Mesangial cell (primary cell): ENCODE data around the gene LZTS2. TPM values are rescaled to one million over a fixed set of nuclear protein-coding genes. Genes with fewer than 3 reads are reported as not detected.

Source experiments
- total RNA-seq: library from RNA; depleted of rRNA; stranded (reverse); fragments of >200 nt; gene quantifications from 2 replicates; pipeline ENCODE4 v1.2.3, GENCODE V29; 2015

LZTS2 gene, protein sequence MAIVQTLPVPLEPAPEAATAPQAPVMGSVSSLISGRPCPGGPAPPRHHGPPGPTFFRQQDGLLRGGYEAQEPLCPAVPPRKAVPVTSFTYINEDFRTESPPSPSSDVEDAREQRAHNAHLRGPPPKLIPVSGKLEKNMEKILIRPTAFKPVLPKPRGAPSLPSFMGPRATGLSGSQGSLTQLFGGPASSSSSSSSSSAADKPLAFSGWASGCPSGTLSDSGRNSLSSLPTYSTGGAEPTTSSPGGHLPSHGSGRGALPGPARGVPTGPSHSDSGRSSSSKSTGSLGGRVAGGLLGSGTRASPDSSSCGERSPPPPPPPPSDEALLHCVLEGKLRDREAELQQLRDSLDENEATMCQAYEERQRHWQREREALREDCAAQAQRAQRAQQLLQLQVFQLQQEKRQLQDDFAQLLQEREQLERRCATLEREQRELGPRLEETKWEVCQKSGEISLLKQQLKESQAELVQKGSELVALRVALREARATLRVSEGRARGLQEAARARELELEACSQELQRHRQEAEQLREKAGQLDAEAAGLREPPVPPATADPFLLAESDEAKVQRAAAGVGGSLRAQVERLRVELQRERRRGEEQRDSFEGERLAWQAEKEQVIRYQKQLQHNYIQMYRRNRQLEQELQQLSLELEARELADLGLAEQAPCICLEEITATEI
- total RNA-seq = 97.0 and 150 TPM in 2 replicates

DNA sequence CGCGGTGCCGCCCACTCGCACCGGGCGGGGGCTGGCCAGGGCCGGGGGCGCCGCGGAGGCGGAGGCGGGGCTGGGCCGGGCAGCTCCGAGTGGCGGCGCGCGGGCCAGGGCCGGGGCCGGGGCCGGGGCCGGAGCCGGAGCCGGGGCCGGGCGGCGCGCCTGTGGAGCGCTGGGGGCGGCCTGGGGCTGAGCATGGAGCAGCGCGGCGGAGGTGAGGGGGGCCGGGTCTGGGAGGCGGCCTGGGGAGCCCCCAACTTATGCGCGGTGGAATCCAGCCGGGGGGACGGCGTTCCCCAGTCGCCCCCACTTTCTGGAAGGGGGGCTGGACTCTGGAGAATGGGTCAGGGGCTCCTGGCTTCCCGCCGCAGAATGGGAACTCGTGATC, at the start of gene LZTS2:
Gene LZTS2, plus strand, starts transcription at position 67 of the 385 bp plus-strand sequence. CDS start 2,731 bp downstream, outside the sequence.

GRCh38 chr10:100969187-100970075, 30.2 kb upstream of the LZTS2 start, which contains the start of gene SEMA4G:
Gene SEMA4G, plus strand, starts transcription at chr10:100969504. Its CDS starts 3,409 bp downstream, at chr10:100972913.

DNA sequence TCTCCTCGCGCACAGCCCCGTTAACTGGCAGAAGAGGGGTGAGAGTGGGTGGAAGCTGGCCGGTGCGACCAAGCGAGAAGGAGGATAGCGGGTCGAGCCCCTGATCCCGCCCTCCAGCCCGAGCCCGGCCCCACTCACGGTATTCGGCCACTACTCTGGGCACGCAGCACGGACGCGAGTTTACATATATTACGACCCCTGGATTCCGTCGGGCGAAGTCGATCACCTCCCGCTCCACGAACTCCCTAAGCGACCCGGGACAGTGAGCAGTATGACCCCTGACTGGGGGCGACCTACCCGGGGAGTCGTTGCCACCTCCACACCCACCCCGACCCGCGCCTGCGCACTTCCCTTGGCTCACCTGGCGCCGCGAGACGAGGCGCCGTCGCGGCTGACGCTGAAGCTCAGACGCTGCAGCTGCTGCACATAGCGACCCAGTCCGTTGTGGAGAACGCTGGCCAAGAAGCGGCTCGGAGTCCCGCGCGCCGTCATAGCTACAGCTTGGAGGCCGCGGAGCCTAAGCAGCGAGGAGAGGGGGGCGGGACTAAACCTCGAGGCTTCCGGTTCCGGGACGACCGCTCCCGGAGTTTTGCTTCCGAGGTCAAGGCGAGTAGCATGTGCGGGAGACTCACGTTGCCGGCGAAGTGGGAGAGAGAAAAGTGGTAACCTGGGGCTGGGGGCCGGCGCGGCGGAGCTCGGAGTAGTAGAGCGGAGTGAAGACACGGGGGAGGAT, 12.5 kb upstream of the LZTS2 start, which contains the start of the genes MRPL43 and TWNK:
Gene MRPL43, minus strand, starts transcription at position 546 of the 733 bp plus-strand sequence. Its CDS starts 54 bp downstream, at position 492.
Gene TWNK, plus strand, starts transcription at position 592 of the 733 bp plus-strand sequence. CDS start 668 bp downstream, outside the sequence.

DNA sequence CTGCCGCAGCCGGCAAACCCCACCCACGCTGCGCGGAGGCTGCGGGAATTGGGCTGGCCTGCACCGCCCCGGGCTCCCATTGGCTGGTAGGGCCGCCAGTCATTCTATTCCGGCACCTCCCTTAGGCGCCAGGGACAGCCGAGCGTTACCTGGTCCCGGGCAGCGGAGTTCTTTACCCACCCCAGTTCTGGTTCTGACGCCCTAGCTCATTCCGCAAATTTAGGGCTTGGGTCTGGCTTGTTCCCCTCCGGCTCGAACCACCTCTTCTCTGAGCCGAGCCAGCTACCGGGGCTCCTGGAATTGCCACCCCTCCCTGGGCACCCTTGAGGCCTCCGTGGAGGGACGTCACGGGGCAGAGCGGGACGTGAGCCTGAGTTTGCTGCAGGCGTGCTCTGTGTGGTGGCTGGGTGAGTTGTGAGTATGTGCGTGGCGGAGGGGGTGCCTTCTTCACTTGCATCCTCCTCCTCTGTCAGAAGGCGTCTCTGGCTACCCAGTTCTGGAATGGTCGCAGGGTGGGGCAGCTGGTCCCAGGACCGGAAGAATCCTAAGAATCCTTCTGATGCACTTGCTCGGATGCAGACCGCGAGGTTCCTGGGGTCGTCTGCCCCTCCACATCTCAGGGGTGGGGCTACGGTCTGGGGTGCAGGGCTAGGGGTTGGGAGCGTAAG, 31.7 kb downstream of the LZTS2 start, which contains the start of the genes PDZD7 and SFXN3:
Gene PDZD7, minus strand, starts transcription at position 2 of the 668 bp plus-strand sequence. CDS start 910 bp downstream, outside the sequence.
Gene SFXN3, plus strand, starts transcription at position 107 of the 668 bp plus-strand sequence. CDS start 3,461 bp downstream, outside the sequence.

Other genes with a start within 250 kb of the LZTS2 start
- gene SLF2, start 86.8 kb upstream of the LZTS2 start, total RNA-seq = 15.1 and 16.6 TPM in 2 replicates
- gene SEMA4G, start 30.3 kb upstream of the LZTS2 start, total RNA-seq = 1.6 and 18.0 TPM in 2 replicates
- gene MRPL43, start 12.3 kb upstream of the LZTS2 start, total RNA-seq = 129 and 140 TPM in 2 replicates
- 11.9 and 13.9 TPM in 2 replicates for gene TWNK, start 12.3 kb upstream of the LZTS2 start, total RNA-seq
- 4.6 and 5.5 TPM in 2 replicates for gene PDZD7, start 31.3 kb downstream of the LZTS2 start, total RNA-seq
- gene SFXN3, start 31.4 kb downstream of the LZTS2 start, total RNA-seq = 66.3 and 109 TPM in 2 replicates
- 0.49 and 4.9 TPM in 2 replicates for gene KAZALD1, start 62.2 kb downstream of the LZTS2 start, total RNA-seq
- gene TLX1, start 131.5 kb downstream of the LZTS2 start, total RNA-seq = not detected in 2 replicates
- not detected in 2 replicates for gene LBX1, start 229.7 kb downstream of the LZTS2 start, total RNA-seq